DND-41 (cell line): ENCODE data around the gene INPP5A.
A peak's percentile ranks its signal among the peaks of the same experiment; 100 is the strongest.

Experiments
- ATAC-seq: fragments of 200-7000 bp; cut with Tn5 transposase; 3 replicates; pipeline ENCODE4 v1.9.1; 2021; ENCODE audit warnings: low read depth; ENCODE audit not compliant: insufficient read depth
- DNase-seq: peaks from one replicate; pipeline ENCODE4 v3.0.0-alpha.2; 2020
- H2AFZ ChIP-seq: 2 replicates; pipeline ENCODE4 v1.6.0; 2012; ENCODE audit warnings: low read depth, low read length
- H3K27ac ChIP-seq: 2 replicates; pipeline ENCODE4 v1.5.1; 2012; ENCODE audit warnings: low read length, inconsistent platforms
- H3K27me3 ChIP-seq: fragments of 200-600 bp; sonication (generic); 2 replicates; pipeline ENCODE4 v1.6.0; 2012; ENCODE audit warnings: low read length, mild to moderate bottlenecking, inconsistent platforms; ENCODE audit not compliant: insufficient read depth, poor library complexity
- H3K36me3 ChIP-seq: 2 replicates; pipeline ENCODE4 v1.5.1; 2012; ENCODE audit warnings: low read length, inconsistent platforms; ENCODE audit not compliant: insufficient read depth
- H3K4me1 ChIP-seq: 2 replicates; pipeline ENCODE4 v1.5.1; 2012; ENCODE audit warnings: mild to moderate bottlenecking, low read length; ENCODE audit not compliant: insufficient read depth
- H3K4me2 ChIP-seq: 2 replicates; pipeline ENCODE4 v1.6.0; 2012; ENCODE audit warnings: mild to moderate bottlenecking, moderate library complexity, low read length, inconsistent platforms; ENCODE audit not compliant: insufficient read depth
- H3K4me3 ChIP-seq, 2 experiments: fragments of 200-600 bp in 1 of 2; shearing (Covaris generic) in 1 of 2; 2 replicates each; pipeline ENCODE4 v1.5.1; 2012 to 2016; ENCODE audit warnings: inconsistent platforms in 2 of 2, low read length in 2 of 2, mild to moderate bottlenecking in 2 of 2, low read depth in 1 of 2, moderate library complexity in 1 of 2
- H3K79me2 ChIP-seq: 2 replicates; pipeline ENCODE4 v1.6.0; 2012; ENCODE audit warnings: low read length, inconsistent platforms; ENCODE audit not compliant: insufficient read depth
- H3K9ac ChIP-seq: 2 replicates; pipeline ENCODE4 v1.6.0; 2012; ENCODE audit warnings: low read depth, mild to moderate bottlenecking, inconsistent platforms, low read length, moderate library complexity
- H3K9me3 ChIP-seq: 2 replicates; pipeline ENCODE4 v1.5.1; 2012; ENCODE audit warnings: low read length, moderate library complexity, mild to moderate bottlenecking, inconsistent platforms; ENCODE audit not compliant: insufficient read depth, severe bottlenecking
- H4K20me1 ChIP-seq: 2 replicates; pipeline ENCODE4 v1.6.0; 2012; ENCODE audit warnings: low read length; ENCODE audit not compliant: insufficient read depth
- EZH2 ChIP-seq: IDR thresholded peaks from 3 replicates; pipeline ENCODE4 v1.6.1; 2012; ENCODE audit warnings: borderline replicate concordance, low read depth, mild to moderate bottlenecking, moderate library complexity, low read length, inconsistent platforms; ENCODE audit not compliant: severe bottlenecking
- TF ChIP-seq, protein P1 (sequence below): IDR thresholded peaks from 2 replicates; pipeline ENCODE4 v1.5.1; 2012; ENCODE audit warnings: borderline replicate concordance, low read length, moderate library complexity, mild to moderate bottlenecking; ENCODE audit not compliant: poor library complexity, severe bottlenecking; ENCODE audit errors: extremely low read depth

Gene INPP5A

DNA sequence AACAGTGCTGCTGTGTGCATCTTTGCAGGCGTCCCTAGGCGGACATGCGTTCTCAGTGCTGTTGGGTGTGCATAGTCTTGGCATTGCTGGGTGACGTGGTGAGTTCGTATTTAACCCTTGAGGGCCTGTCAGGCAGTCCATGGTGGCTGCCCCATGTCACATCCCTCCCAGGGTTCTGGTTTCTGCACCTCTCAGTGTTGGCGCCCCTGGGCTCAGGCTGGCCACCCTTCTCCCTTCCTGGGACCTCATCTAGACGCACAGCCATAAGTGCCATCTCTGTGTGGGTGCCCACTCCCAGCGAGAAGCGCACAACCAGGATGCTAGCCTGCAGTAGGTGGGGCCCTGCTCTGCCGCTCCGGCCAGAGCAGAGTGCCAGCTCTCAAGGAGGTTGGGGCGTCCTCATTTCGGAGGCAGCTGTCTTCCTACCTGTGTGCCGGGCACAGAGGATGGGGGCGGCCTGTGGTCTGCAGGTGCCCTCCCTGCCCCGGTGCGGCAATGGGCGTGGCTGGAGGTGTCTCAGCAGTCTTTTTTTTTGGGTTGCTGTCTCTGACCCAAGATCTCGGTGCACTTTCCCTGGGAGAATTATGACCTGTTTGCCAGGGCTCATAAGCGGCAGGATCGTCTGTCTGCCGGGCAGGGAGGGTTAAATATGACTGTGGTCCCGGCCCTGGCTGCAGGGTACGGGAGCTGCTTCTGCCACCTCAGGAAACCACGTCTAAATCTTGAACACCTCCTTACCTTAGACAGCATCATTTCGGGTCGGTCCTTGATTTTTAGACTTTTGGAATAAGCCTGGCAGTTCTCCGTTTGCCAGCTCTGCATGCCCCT is 6.5 kb downstream of the INPP5A start:
- TF ChIP-seq, protein P1, sequence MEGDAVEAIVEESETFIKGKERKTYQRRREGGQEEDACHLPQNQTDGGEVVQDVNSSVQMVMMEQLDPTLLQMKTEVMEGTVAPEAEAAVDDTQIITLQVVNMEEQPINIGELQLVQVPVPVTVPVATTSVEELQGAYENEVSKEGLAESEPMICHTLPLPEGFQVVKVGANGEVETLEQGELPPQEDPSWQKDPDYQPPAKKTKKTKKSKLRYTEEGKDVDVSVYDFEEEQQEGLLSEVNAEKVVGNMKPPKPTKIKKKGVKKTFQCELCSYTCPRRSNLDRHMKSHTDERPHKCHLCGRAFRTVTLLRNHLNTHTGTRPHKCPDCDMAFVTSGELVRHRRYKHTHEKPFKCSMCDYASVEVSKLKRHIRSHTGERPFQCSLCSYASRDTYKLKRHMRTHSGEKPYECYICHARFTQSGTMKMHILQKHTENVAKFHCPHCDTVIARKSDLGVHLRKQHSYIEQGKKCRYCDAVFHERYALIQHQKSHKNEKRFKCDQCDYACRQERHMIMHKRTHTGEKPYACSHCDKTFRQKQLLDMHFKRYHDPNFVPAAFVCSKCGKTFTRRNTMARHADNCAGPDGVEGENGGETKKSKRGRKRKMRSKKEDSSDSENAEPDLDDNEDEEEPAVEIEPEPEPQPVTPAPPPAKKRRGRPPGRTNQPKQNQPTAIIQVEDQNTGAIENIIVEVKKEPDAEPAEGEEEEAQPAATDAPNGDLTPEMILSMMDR, result no peak
- TF ChIP-seq EZH2, result no peak
- peak overlapping the region; percentile 46 for H3K4me2 ChIP-seq
- peaks cover 28% of the 10 kb centered on the region for H3K36me3 ChIP-seq
- no peaks in the 10 kb centered on the region for H3K27me3 ChIP-seq
- peak overlapping the region; percentile 45 for H3K9ac ChIP-seq
- peak overlapping the region; percentile 80 for H3K27ac ChIP-seq
- peak overlapping the region in 1 of 2 experiments; percentile 31; a peak in 2 of 4 replicates for H3K4me3 ChIP-seq
- DNase-seq (no peak), ATAC-seq (peak; percentile 18)
- H2AFZ ChIP-seq, result no peak overlapping the region
- peaks cover 100% of the 10 kb centered on the region for H3K79me2 ChIP-seq
- H3K4me1 ChIP-seq, result peaks cover 87% of the 10 kb centered on the region
- no peaks in the 10 kb centered on the region for H3K9me3 ChIP-seq
- peaks cover 24% of the 10 kb centered on the region for H4K20me1 ChIP-seq

DNA sequence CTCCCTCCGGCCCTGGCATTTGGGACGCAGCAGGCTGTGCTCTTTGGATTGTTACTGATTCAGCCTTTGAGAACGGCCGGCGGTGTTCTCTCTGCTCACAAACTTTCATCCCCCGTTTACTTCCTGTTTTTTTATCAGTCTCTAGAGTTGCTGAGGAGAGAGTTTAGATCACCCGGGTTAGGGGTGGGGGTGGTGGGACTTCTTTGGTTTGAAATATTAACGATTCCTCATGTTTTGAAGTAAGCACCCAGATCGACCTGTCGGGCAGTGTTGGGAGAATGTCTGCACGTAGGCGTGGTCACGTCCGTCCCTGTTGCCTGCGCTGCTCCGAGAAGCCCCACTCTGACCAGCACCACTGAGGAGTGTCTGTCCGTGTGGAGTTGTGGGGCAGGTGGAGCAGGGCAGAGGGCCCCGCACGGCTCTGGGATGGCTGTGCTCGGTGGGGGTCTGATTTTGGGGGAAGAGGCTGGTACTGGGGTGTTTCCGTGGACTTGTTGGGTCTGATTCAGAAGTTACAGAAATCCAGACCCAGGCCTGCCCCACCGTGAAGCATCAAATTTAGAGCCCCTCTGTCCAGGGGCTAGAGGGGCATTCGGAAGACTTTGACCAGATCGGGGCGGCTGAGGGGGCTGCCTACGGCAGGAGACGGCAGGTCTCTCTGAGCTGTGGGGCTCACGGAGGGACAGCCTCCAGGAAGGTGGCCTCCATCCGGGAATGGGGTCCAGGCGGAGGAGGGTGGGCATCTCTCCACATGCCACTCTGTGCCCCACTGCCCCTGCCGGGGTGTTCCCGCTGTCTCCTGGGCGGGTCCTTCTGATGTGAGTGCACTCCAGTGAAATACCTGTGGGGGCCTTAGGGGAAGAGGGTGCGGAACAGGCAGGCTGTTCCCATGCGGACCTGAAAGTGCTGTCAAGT is 7.4 kb downstream of the INPP5A start:
- H3K36me3 ChIP-seq, result peaks cover 28% of the 10 kb centered on the region
- H3K79me2 ChIP-seq, result peaks cover 99% of the 10 kb centered on the region
- ATAC-seq (peak; percentile 62), DNase-seq (peak; percentile 55)
- H2AFZ ChIP-seq, result no peak overlapping the region
- TF ChIP-seq, protein P1, result no peak
- no peak for TF ChIP-seq EZH2
- H3K4me1 ChIP-seq, result peaks cover 87% of the 10 kb centered on the region
- H4K20me1 ChIP-seq, result peaks cover 21% of the 10 kb centered on the region
- peak overlapping the region in 1 of 2 experiments; percentile 31; a peak in 2 of 4 replicates for H3K4me3 ChIP-seq
- H3K4me2 ChIP-seq, result peak overlapping the region; percentile 46
- H3K9me3 ChIP-seq, result no peaks in the 10 kb centered on the region
- peak overlapping the region; percentile 45 for H3K9ac ChIP-seq
- no peaks in the 10 kb centered on the region for H3K27me3 ChIP-seq
- H3K27ac ChIP-seq, result peak overlapping the region; percentile 80

DNA sequence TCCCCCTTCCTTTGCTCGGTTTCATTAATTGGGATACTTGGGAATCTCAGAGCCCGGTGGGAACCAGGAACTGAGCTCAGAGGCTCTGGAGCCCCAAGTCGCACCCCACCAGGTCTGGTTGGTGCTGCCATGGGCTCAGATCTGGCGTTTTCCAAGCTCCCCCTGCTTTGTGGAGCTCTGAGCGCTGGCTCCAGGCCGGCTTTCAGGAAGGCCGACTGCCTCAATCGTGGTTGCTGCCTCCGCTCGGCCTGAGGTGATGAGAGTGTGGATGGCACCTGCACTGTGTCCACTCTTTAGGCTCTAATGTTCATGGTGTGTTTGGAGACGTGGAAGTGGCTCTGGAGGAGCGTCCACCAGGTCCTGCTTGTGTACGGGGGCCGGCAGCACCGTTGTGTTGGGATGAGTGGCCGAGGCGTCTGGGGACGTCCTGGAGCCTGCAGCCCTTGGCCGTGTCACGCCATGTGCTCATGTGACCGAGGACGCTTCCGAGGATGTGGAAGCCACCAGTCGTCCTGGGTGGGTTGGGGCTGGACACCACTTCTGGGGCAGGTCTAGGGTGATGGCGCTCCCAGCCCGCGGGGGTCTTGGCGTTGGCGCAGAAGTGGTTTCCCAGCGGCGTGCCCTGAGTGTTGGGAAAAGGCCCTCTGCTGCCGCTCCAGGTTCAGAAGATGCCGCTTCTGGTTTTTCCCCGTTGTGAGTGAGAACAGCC is 8.2 kb downstream of the INPP5A start:
- Histone ChIP-seq H3K27ac (peak overlapping the region; percentile 80), H3K36me3 (peaks cover 28% of the 10 kb centered on the region), H3K4me1 (peaks cover 87% of the 10 kb centered on the region), H4K20me1 (peaks cover 17% of the 10 kb centered on the region), H3K9ac (peak overlapping the region; percentile 17), H3K4me2 (0 out of 2 replicates have a peak overlapping the region, but pooled peaks have one; percentile 8), H3K27me3 (no peaks in the 10 kb centered on the region), H2AFZ (no peak overlapping the region), H3K4me3 (no peak overlapping the region), H3K9me3 (no peaks in the 10 kb centered on the region), H3K79me2 (peaks cover 99% of the 10 kb centered on the region)
- TF ChIP-seq EZH2, result no peak
- TF ChIP-seq, protein P1, result no peak
- ATAC-seq (no peak), DNase-seq (no peak)
